Measurements from ENCODE around the gene CD44. TPM values are rescaled to one million over a fixed set of nuclear protein-coding genes. Genes with fewer than 3 reads are reported as not detected.

CD44 gene
- total RNA-seq, 4 donors from 2014 or later, result 211 to 319 (median 266) TPM

- peaks cover 0 to 57% of the 10 kb centered on the region in 2 donors for H3K36me3 ChIP-seq
- no peaks in the 10 kb centered on the region for H3K27me3 ChIP-seq
- H3K27ac ChIP-seq, result no peak overlapping the region
- no peak for ATAC-seq
- no peaks in the 10 kb centered on the region for H3K9me3 ChIP-seq
- no peak for TF ChIP-seq POLR2AphosphoS5 (IDR thresholded peaks at IDR 0.05)
- 67 to 84% methylated on average over 2 to 3 of the region's 3 CpGs for WGBS, 2 donors (ENCODE audit: low coverage in 1 of 2)
- H3K4me3 ChIP-seq, result no peak overlapping the region
- peaks cover 0 to 31% (median 2%) of the 10 kb centered on the region in 3 donors for H3K4me1 ChIP-seq
Measured at GRCh38 chr11:35210876-35211546, 72.0 kb downstream of the CD44 start.

- H3K9me3 ChIP-seq, result no peaks in the 10 kb centered on the region
- no peaks in the 10 kb centered on the region for H3K27me3 ChIP-seq
- H3K36me3 ChIP-seq, result peaks cover 0 to 60% of the 10 kb centered on the region in 2 donors
- no peak overlapping the region for H3K4me3 ChIP-seq
- peaks cover 0 to 36% (median 2%) of the 10 kb centered on the region in 3 donors for H3K4me1 ChIP-seq
- no peak for TF ChIP-seq POLR2AphosphoS5 (IDR thresholded peaks at IDR 0.05)
- TF ChIP-seq POLR2A (IDR thresholded peaks at IDR 0.05), result no peak
- TF ChIP-seq EP300 (IDR thresholded peaks at IDR 0.05), result no peak
- TF ChIP-seq CTCF (IDR thresholded peaks at IDR 0.05), result no peak
- H3K27ac ChIP-seq, result peak overlapping the region in 2 of 4 donors; percentile 38 to 67
- peak; percentile 36 for ATAC-seq
- 61 to 80% methylated on average over 3 of the region's 3 CpGs for WGBS, 2 donors (ENCODE audit: low coverage in 1 of 2)
Measured at GRCh38 chr11:35211952-35212351, 73.0 kb downstream of the CD44 start.

GRCh38 chr11:35214226-35214770 is 75.3 kb downstream of the CD44 start:
- no peak for TF ChIP-seq POLR2AphosphoS5 (IDR thresholded peaks at IDR 0.05)
- no peak for TF ChIP-seq EP300 (IDR thresholded peaks at IDR 0.05)
- no peak for TF ChIP-seq POLR2A (IDR thresholded peaks at IDR 0.05)
- no peak for TF ChIP-seq CTCF (IDR thresholded peaks at IDR 0.05)
- 63 to 100% methylated on average over 1 to 2 of the region's 2 CpGs for WGBS, 2 donors (ENCODE audit: low coverage in 1 of 2)
- no peak for ATAC-seq
- Histone ChIP-seq H3K4me1 (peaks cover 0 to 48% (median 2%) of the 10 kb centered on the region in 3 donors), H3K9me3 (no peaks in the 10 kb centered on the region), H3K27me3 (no peaks in the 10 kb centered on the region), H3K4me3 (no peak overlapping the region), H3K36me3 (peaks cover 0 to 61% of the 10 kb centered on the region in 2 donors), H3K27ac (peak overlapping the region in 1 of 4 donors; percentile 29)

- Histone ChIP-seq H3K27me3 (no peaks in the 10 kb centered on the region), H3K4me3 (no peak overlapping the region), H3K27ac (peak overlapping the region in 1 of 4 donors; percentile 29), H3K9me3 (no peaks in the 10 kb centered on the region), H3K4me1 (peaks cover 0 to 53% (median 2%) of the 10 kb centered on the region in 3 donors), H3K36me3 (peaks cover 0 to 61% of the 10 kb centered on the region in 2 donors)
- ATAC-seq, result no peak
- 14 to 57% methylated on average over 1 of the region's 1 CpG for WGBS, 2 donors (ENCODE audit: low coverage in 1 of 2)
- TF ChIP-seq EP300 (IDR thresholded peaks at IDR 0.05), result no peak
- TF ChIP-seq POLR2AphosphoS5 (IDR thresholded peaks at IDR 0.05), result peak; percentile 35
Measured at GRCh38 chr11:35214792-35215193, 75.8 kb downstream of the CD44 start.

- Histone ChIP-seq H3K36me3 (peaks cover 0 to 60% of the 10 kb centered on the region in 2 donors), H3K9me3 (no peaks in the 10 kb centered on the region), H3K27me3 (no peaks in the 10 kb centered on the region), H3K27ac (no peak overlapping the region), H3K4me3 (no peak overlapping the region), H3K4me1 (peaks cover 0 to 61% (median 2%) of the 10 kb centered on the region in 3 donors)
- TF ChIP-seq POLR2A (IDR thresholded peaks at IDR 0.05), result no peak
- TF ChIP-seq POLR2AphosphoS5 (IDR thresholded peaks at IDR 0.05), result no peak
- no peak for TF ChIP-seq EP300 (IDR thresholded peaks at IDR 0.05)
- TF ChIP-seq CTCF (IDR thresholded peaks at IDR 0.05), result no peak
- ATAC-seq, result no peak
Measured at GRCh38 chr11:35215945-35216344, 77.0 kb downstream of the CD44 start.

Measured in gastroesophageal sphincter (tissue), 4 donors.